ENCODE results near the gene NKX6-1. TPM values are rescaled to one million over a fixed set of nuclear protein-coding genes. Genes with fewer than 3 reads are reported as not detected.

Gene NKX6-1
- total RNA-seq, 1 experiment from 2014 or later: not detected

- no peak overlapping the region for H3K9ac ChIP-seq (ENCODE audit: low read length)
- H3K27me3 ChIP-seq (ENCODE audit: low read length): no peaks in the 10 kb centered on the region
- no peaks in the 10 kb centered on the region for H3K4me1 ChIP-seq (ENCODE audit: low read length)
- no peak overlapping the region for H3K27ac ChIP-seq (ENCODE audit: low read length)
- no peak overlapping the region for H3K4me3 ChIP-seq (ENCODE audit: low read length)
- DNase-seq: no peak
- no peaks in the 10 kb centered on the region for H4K20me1 ChIP-seq (ENCODE audit: insufficient read depth, low read depth, low read length)
- H3K4me2 ChIP-seq (ENCODE audit: low read depth, low read length, poor library complexity, severe bottlenecking): no peak overlapping the region
- H3K9me3 ChIP-seq (ENCODE audit: low read length): no peaks in the 10 kb centered on the region
- no peaks in the 10 kb centered on the region for H3K36me3 ChIP-seq (ENCODE audit: insufficient read depth, low read length)
- H3K9me2 ChIP-seq (replicated peaks; ENCODE audit: insufficient read depth, low read length): no peaks in the 10 kb centered on the region
- H2AFZ ChIP-seq (ENCODE audit: low read length): no peak overlapping the region
- H3K79me2 ChIP-seq (ENCODE audit: low read length): no peaks in the 10 kb centered on the region
Observed at GRCh38 chr4:84496706-84497503, 2.2 kb downstream of the NKX6-1 start.

GRCh38 chr4:84496331-84496705 is 2.8 kb downstream of the NKX6-1 start:
- Histone ChIP-seq H3K27ac (ENCODE audit: low read length) (no peak overlapping the region), H3K27me3 (ENCODE audit: low read length) (no peaks in the 10 kb centered on the region), H4K20me1 (ENCODE audit: insufficient read depth, low read depth, low read length) (no peaks in the 10 kb centered on the region), H3K9ac (ENCODE audit: low read length) (no peak overlapping the region), H3K79me2 (ENCODE audit: low read length) (no peaks in the 10 kb centered on the region), H2AFZ (ENCODE audit: low read length) (no peak overlapping the region), H3K9me3 (ENCODE audit: low read length) (no peaks in the 10 kb centered on the region), H3K36me3 (ENCODE audit: insufficient read depth, low read length) (no peaks in the 10 kb centered on the region), H3K4me2 (ENCODE audit: low read depth, low read length, poor library complexity, severe bottlenecking) (no peak overlapping the region), H3K4me3 (ENCODE audit: low read length) (no peak overlapping the region), H3K4me1 (ENCODE audit: low read length) (no peaks in the 10 kb centered on the region), H3K9me2 (replicated peaks; ENCODE audit: insufficient read depth, low read length) (no peaks in the 10 kb centered on the region)
- DNase-seq: no peak

- Histone ChIP-seq H3K27ac (ENCODE audit: low read length) (no peak overlapping the region), H4K20me1 (ENCODE audit: insufficient read depth, low read depth, low read length) (no peaks in the 10 kb centered on the region), H3K4me2 (ENCODE audit: low read depth, low read length, poor library complexity, severe bottlenecking) (no peak overlapping the region), H3K9me2 (replicated peaks; ENCODE audit: insufficient read depth, low read length) (no peaks in the 10 kb centered on the region), H3K27me3 (ENCODE audit: low read length) (no peaks in the 10 kb centered on the region), H2AFZ (ENCODE audit: low read length) (no peak overlapping the region), H3K9me3 (ENCODE audit: low read length) (no peaks in the 10 kb centered on the region), H3K4me1 (ENCODE audit: low read length) (no peaks in the 10 kb centered on the region), H3K79me2 (ENCODE audit: low read length) (no peaks in the 10 kb centered on the region), H3K9ac (ENCODE audit: low read length) (no peak overlapping the region), H3K4me3 (ENCODE audit: low read length) (no peak overlapping the region), H3K36me3 (ENCODE audit: insufficient read depth, low read length) (no peaks in the 10 kb centered on the region)
- DNase-seq: no peak
Observed at GRCh38 chr4:84495794-84496261, 3.3 kb downstream of the NKX6-1 start.

- Histone ChIP-seq H3K27me3 (ENCODE audit: low read length) (no peaks in the 10 kb centered on the region), H3K4me2 (ENCODE audit: low read depth, low read length, poor library complexity, severe bottlenecking) (no peak overlapping the region), H3K9me2 (replicated peaks; ENCODE audit: insufficient read depth, low read length) (no peaks in the 10 kb centered on the region), H3K9me3 (ENCODE audit: low read length) (no peaks in the 10 kb centered on the region), H2AFZ (ENCODE audit: low read length) (no peak overlapping the region), H3K79me2 (ENCODE audit: low read length) (no peaks in the 10 kb centered on the region), H3K27ac (ENCODE audit: low read length) (no peak overlapping the region), H4K20me1 (ENCODE audit: insufficient read depth, low read depth, low read length) (no peaks in the 10 kb centered on the region), H3K4me1 (ENCODE audit: low read length) (no peaks in the 10 kb centered on the region), H3K9ac (ENCODE audit: low read length) (no peak overlapping the region), H3K36me3 (ENCODE audit: insufficient read depth, low read length) (no peaks in the 10 kb centered on the region), H3K4me3 (ENCODE audit: low read length) (no peak overlapping the region)
- no peak for DNase-seq
Observed at GRCh38 chr4:84495118-84495793, 3.8 kb downstream of the NKX6-1 start.

- Histone ChIP-seq H3K4me2 (ENCODE audit: low read depth, low read length, poor library complexity, severe bottlenecking) (no peak overlapping the region), H3K4me1 (ENCODE audit: low read length) (no peaks in the 10 kb centered on the region), H3K27ac (ENCODE audit: low read length) (no peak overlapping the region), H2AFZ (ENCODE audit: low read length) (no peak overlapping the region), H3K9ac (ENCODE audit: low read length) (no peak overlapping the region), H3K9me3 (ENCODE audit: low read length) (no peaks in the 10 kb centered on the region), H3K36me3 (ENCODE audit: insufficient read depth, low read length) (no peaks in the 10 kb centered on the region), H3K9me2 (replicated peaks; ENCODE audit: insufficient read depth, low read length) (no peaks in the 10 kb centered on the region), H3K4me3 (ENCODE audit: low read length) (no peak overlapping the region), H4K20me1 (ENCODE audit: insufficient read depth, low read depth, low read length) (no peaks in the 10 kb centered on the region), H3K79me2 (ENCODE audit: low read length) (no peaks in the 10 kb centered on the region), H3K27me3 (ENCODE audit: low read length) (no peaks in the 10 kb centered on the region)
- no peak for DNase-seq
Observed at GRCh38 chr4:84494531-84494930, 4.6 kb downstream of the NKX6-1 start.

- Histone ChIP-seq H3K4me3 (ENCODE audit: low read length) (no peak overlapping the region), H3K27me3 (ENCODE audit: low read length) (no peaks in the 10 kb centered on the region), H3K9me3 (ENCODE audit: low read length) (no peaks in the 10 kb centered on the region), H2AFZ (ENCODE audit: low read length) (no peak overlapping the region), H3K4me1 (ENCODE audit: low read length) (no peaks in the 10 kb centered on the region), H4K20me1 (ENCODE audit: insufficient read depth, low read depth, low read length) (no peaks in the 10 kb centered on the region), H3K9ac (ENCODE audit: low read length) (no peak overlapping the region), H3K27ac (ENCODE audit: low read length) (no peak overlapping the region), H3K79me2 (ENCODE audit: low read length) (no peaks in the 10 kb centered on the region), H3K36me3 (ENCODE audit: insufficient read depth, low read length) (no peaks in the 10 kb centered on the region), H3K4me2 (ENCODE audit: low read depth, low read length, poor library complexity, severe bottlenecking) (no peak overlapping the region), H3K9me2 (replicated peaks; ENCODE audit: insufficient read depth, low read length) (no peaks in the 10 kb centered on the region)
- no peak for DNase-seq
Observed at GRCh38 chr4:84494076-84494475, 5.0 kb downstream of the NKX6-1 start.

- Histone ChIP-seq H3K27me3 (ENCODE audit: low read length) (no peaks in the 10 kb centered on the region), H3K4me1 (ENCODE audit: low read length) (no peaks in the 10 kb centered on the region), H3K4me2 (ENCODE audit: low read depth, low read length, poor library complexity, severe bottlenecking) (no peak overlapping the region), H3K9ac (ENCODE audit: low read length) (no peak overlapping the region), H3K36me3 (ENCODE audit: insufficient read depth, low read length) (no peaks in the 10 kb centered on the region), H3K9me3 (ENCODE audit: low read length) (no peaks in the 10 kb centered on the region), H3K4me3 (ENCODE audit: low read length) (no peak overlapping the region), H3K79me2 (ENCODE audit: low read length) (no peaks in the 10 kb centered on the region), H4K20me1 (ENCODE audit: insufficient read depth, low read depth, low read length) (no peaks in the 10 kb centered on the region), H3K9me2 (replicated peaks; ENCODE audit: insufficient read depth, low read length) (no peaks in the 10 kb centered on the region), H2AFZ (ENCODE audit: low read length) (no peak overlapping the region), H3K27ac (ENCODE audit: low read length) (no peak overlapping the region)
- no peak for DNase-seq
Observed at GRCh38 chr4:84493092-84493850, 5.8 kb downstream of the NKX6-1 start.

- no peaks in the 10 kb centered on the region for H3K27me3 ChIP-seq (ENCODE audit: low read length)
- no peak overlapping the region for H3K4me2 ChIP-seq (ENCODE audit: low read depth, low read length, poor library complexity, severe bottlenecking)
- H2AFZ ChIP-seq (ENCODE audit: low read length): no peak overlapping the region
Observed at GRCh38 chr4:84492737-84493091, 6.4 kb downstream of the NKX6-1 start.

More at GRCh38 chr4:84492737-84493091, 6.4 kb downstream of the NKX6-1 start:
- Histone ChIP-seq H3K9me3 (ENCODE audit: low read length) (no peaks in the 10 kb centered on the region), H3K4me1 (ENCODE audit: low read length) (no peaks in the 10 kb centered on the region), H3K79me2 (ENCODE audit: low read length) (no peaks in the 10 kb centered on the region), H3K9ac (ENCODE audit: low read length) (no peak overlapping the region), H3K9me2 (replicated peaks; ENCODE audit: insufficient read depth, low read length) (no peaks in the 10 kb centered on the region), H3K36me3 (ENCODE audit: insufficient read depth, low read length) (no peaks in the 10 kb centered on the region), H4K20me1 (ENCODE audit: insufficient read depth, low read depth, low read length) (no peaks in the 10 kb centered on the region), H3K4me3 (ENCODE audit: low read length) (no peak overlapping the region), H3K27ac (ENCODE audit: low read length) (no peak overlapping the region)
- DNase-seq: no peak
